Keratinocyte (primary cell): ENCODE results near the gene ADRM1.

Experiments
- CTCF ChIP-seq, 3 experiments: IDR thresholded peaks in 1 of 3; conservative IDR thresholded peaks in 1 of 3; optimal IDR thresholded peaks in 1 of 3; 2 replicates in 2 of 3; 3 replicates in 1 of 3; pipeline versions ENCODE3 to v1.5.1; 2011; ENCODE audit warnings: low read length in 3 of 3, mild to moderate bottlenecking in 3 of 3, moderate library complexity in 2 of 3, control low read depth in 1 of 3, inconsistent platforms in 1 of 3; ENCODE audit not compliant: insufficient read depth in 2 of 3; ENCODE audit errors: extremely low read depth in 1 of 3
- EZH2 ChIP-seq: IDR thresholded peaks from one replicate; pipeline ENCODE4 v1.6.1; 2012; ENCODE audit warnings: inconsistent platforms, mild to moderate bottlenecking, low read length, moderate library complexity

- TF ChIP-seq CTCF (optimal IDR thresholded peaks at IDR 0.05 in 1 of 3, IDR thresholded peaks at IDR 0.05 in 1 of 3, conservative IDR thresholded peaks at IDR 0.05 in 1 of 3; ENCODE audit: extremely low read depth in 1 of 3, insufficient read depth in 2 of 3, low read length in 3 of 3), result no peak
- TF ChIP-seq EZH2, result no peak
Measured at GRCh38 chr20:62273416-62273815, 29.4 kb upstream of the ADRM1 start.
